K562 (cell line): ENCODE data around the gene ETHE1. TPM values are rescaled to one million over a fixed set of nuclear protein-coding genes. Genes with fewer than 3 reads are reported as not detected.
A peak's percentile ranks its signal among the peaks of the same experiment; 100 is the strongest.

ENCODE experiments used
- ATAC-seq: fragments of 200-7000 bp; cut with Tn5 transposase; 3 replicates; pipeline ENCODE4 v1.9.1; 2020; ENCODE audit warnings: moderate library complexity
- BruUV-seq: library from RNA; stranded (reverse); fragments of 400-500 nt; replicated peaks from 2 replicates; lab custom pipeline; 2021; lab: Mats Ljungman, UMichigan
- CTCF ChIA-PET: fragments of 300-600 bp; formaldehyde crosslinking; extraction: SDS; loops from one replicate; lab custom pipeline; 2021; ENCODE audit warnings: low intra/inter-chr PET ratio; lab: Yijun Ruan, JAX
- POLR2A ChIA-PET: fragments of 300-600, 350-650 bp; sonication (Branson Sonifier 250); formaldehyde crosslinking; extraction: SDS; loops from one replicate; lab custom pipeline; 2021; ENCODE audit warnings: antibody characterized with exemption, inconsistent platforms; lab: Yijun Ruan, JAX
- DNase-seq, 4 experiments: peaks; one replicate each; pipeline versions ENCODE4 v3.0.0 to v3.0.0-alpha.2; 2011 to 2018; ENCODE audit warnings: low spot score in 3 of 4, mixed read lengths in 3 of 4; ENCODE audit errors: extremely low read depth in 1 of 4
- FAIRE-seq: peaks from 2 replicates; lab custom pipeline; 2011; peaks lifted over from hg19 to GRCh38; lab: Jason Lieb, UNC
- H2AFZ ChIP-seq: 2 replicates; pipeline ENCODE4 v1.6.0; 2011; ENCODE audit warnings: low read depth, low read length, control low read depth, inconsistent platforms
- H3K27ac ChIP-seq: fragments of 200-600 bp; 3 replicates; pipeline ENCODE4 v1.8.0; 2011; ENCODE audit warnings: low read depth, mild to moderate bottlenecking, control low read depth, inconsistent platforms, low read length, moderate library complexity, mixed read lengths; ENCODE audit errors: extremely low read depth
- H3K27me3 ChIP-seq, 2 experiments: fragments of 300-600 bp in 1 of 2; 2 replicates in 1 of 2; 3 replicates in 1 of 2; pipeline versions ENCODE4 v1.6.0 to v1.8.0; 2011; ENCODE audit warnings: inconsistent platforms in 2 of 2, low read length in 2 of 2, mild to moderate bottlenecking in 1 of 2, mixed read lengths in 1 of 2, moderate library complexity in 1 of 2; ENCODE audit not compliant: control insufficient read depth in 2 of 2, insufficient read depth in 2 of 2
- H3K36me3 ChIP-seq: fragments of 300-600 bp; 3 replicates; pipeline ENCODE4 v1.8.0; 2011; ENCODE audit warnings: mild to moderate bottlenecking, low read length, inconsistent platforms; ENCODE audit not compliant: control insufficient read depth, insufficient read depth
- H3K4me1 ChIP-seq, 2 experiments: fragments of 200-600 bp in 1 of 2; replicated peaks in 1 of 2; 2 replicates in 1 of 2; 3 replicates in 1 of 2; pipeline versions ENCODE4 v1.5.1 to v1.8.0; 2011; ENCODE audit warnings: inconsistent platforms in 2 of 2, low read length in 2 of 2, mild to moderate bottlenecking in 1 of 2, mixed read lengths in 1 of 2, moderate library complexity in 1 of 2; ENCODE audit not compliant: control insufficient read depth in 2 of 2, insufficient read depth in 2 of 2
- H3K4me2 ChIP-seq: 2 replicates; pipeline ENCODE4 v1.6.1; 2011; ENCODE audit warnings: low read length, control low read depth, inconsistent platforms, mixed read lengths; ENCODE audit not compliant: insufficient read depth
- H3K4me3 ChIP-seq: fragments of 200-600 bp; sonication (generic), shearing (Covaris generic); 2 replicates; pipeline ENCODE4 v1.5.1; 2016; ENCODE audit warnings: control low read depth, inconsistent platforms
- H3K79me2 ChIP-seq: fragments of 200-600 bp; 3 replicates; pipeline ENCODE4 v1.8.0; 2011; ENCODE audit warnings: low read length, inconsistent platforms; ENCODE audit not compliant: control insufficient read depth, insufficient read depth
- H3K9ac ChIP-seq, 2 experiments: 2 replicates each; pipeline versions ENCODE4 v1.6.0 to v1.6.1; 2011; ENCODE audit warnings: low read depth in 2 of 2, low read length in 2 of 2, control low read depth in 1 of 2, inconsistent platforms in 1 of 2, mild to moderate bottlenecking in 1 of 2, mixed read lengths in 1 of 2; ENCODE audit not compliant: insufficient read depth in 1 of 2
- H3K9me1 ChIP-seq: one replicate; pipeline ENCODE4 v1.6.0; 2011; ENCODE audit warnings: inconsistent platforms, mild to moderate bottlenecking, low read length, moderate library complexity; ENCODE audit not compliant: control insufficient read depth, insufficient read depth
- H3K9me3 ChIP-seq: replicated peaks from 2 replicates; pipeline ENCODE4 v1.5.1; 2011; ENCODE audit warnings: low read depth, low read length, inconsistent platforms; ENCODE audit not compliant: control insufficient read depth, insufficient read depth
- H4K20me1 ChIP-seq: replicated peaks from 2 replicates; pipeline ENCODE4 v1.6.1; 2011; ENCODE audit warnings: low read length, inconsistent platforms, mixed read lengths; ENCODE audit not compliant: control insufficient read depth, insufficient read depth
- FOXA3 ChIP-seq, 2 experiments: fragments of 450-650 bp in 1 of 2; sonication (generic) in 1 of 2; formaldehyde crosslinking; IDR thresholded peaks in 1 of 2; conservative IDR thresholded peaks in 1 of 2; 2 replicates each; pipeline versions ENCODE4 v1.4.0 to v1.8.0; 2020 to 2022; ENCODE audit warnings: mild to moderate bottlenecking in 2 of 2, missing genetic modification reagents in 1 of 2
- MLX ChIP-seq, 2 experiments: fragments of 450-650 bp in 1 of 2; sonication (generic) in 1 of 2; formaldehyde crosslinking; conservative IDR thresholded peaks; 2 replicates each; pipeline versions ENCODE4 v1.4.0 to v1.8.1; 2020 to 2022; ENCODE audit warnings: mild to moderate bottlenecking in 1 of 2, missing genetic modification reagents in 1 of 2
- POLR2G ChIP-seq: fragments of 200-400 bp; formaldehyde crosslinking; IDR thresholded peaks from 2 replicates; pipeline ENCODE4 v1.6.1; 2017; ENCODE audit warnings: low read depth, mild to moderate bottlenecking, antibody characterized with exemption, low read length, moderate library complexity
- RBFOX2 ChIP-seq: fragments of 200-400 bp; formaldehyde crosslinking; IDR thresholded peaks from 2 replicates; pipeline ENCODE4 v1.6.1; 2017; ENCODE audit warnings: low read depth, mild to moderate bottlenecking, low read length, moderate library complexity
- RBM39 ChIP-seq: fragments of 200-400 bp; formaldehyde crosslinking; optimal IDR thresholded peaks from 2 replicates; pipeline ENCODE3; 2018; ENCODE audit warnings: low read depth, low read length
- ZBTB33 ChIP-seq: sonication (generic); formaldehyde crosslinking; IDR thresholded peaks from 2 replicates; pipeline ENCODE4 v1.8.1; 2023; ENCODE audit warnings: mild to moderate bottlenecking, missing genetic modification reagents
- ZNF407 ChIP-seq: fragments of 450-650 bp; IDR thresholded peaks from 2 replicates; pipeline ENCODE4 v1.6.1; 2016; ENCODE audit warnings: low read depth
- ZNF41 ChIP-seq: fragments of 250-450 bp; sonication (Bioruptor Pico); conservative IDR thresholded peaks from 2 replicates; pipeline ENCODE4 v1.4.0; 2020; ENCODE audit warnings: mild to moderate bottlenecking
- WGBS: fragments of 100-300 bp; shearing (Covaris generic); methylation state at CpG from one replicate; pipeline ENCODE4 v1.1.6; 2016; ENCODE audit warnings: low coverage, mixed read lengths; ENCODE audit not compliant: insufficient coverage; ENCODE audit errors: missing lambda C conversion rate; 5-methylcytosine and 5-hydroxymethylcytosine counted together
- in situ Hi-C: fragments of 300-500 bp; cut with MboI; formaldehyde crosslinking; loops from 4 replicates; pipeline ENCODE4 v1.15.0; 2018; ENCODE audit warnings: inconsistent platforms, mixed read lengths
- intact Hi-C: fragments of 100-400 bp; cut with micrococcal nuclease; formaldehyde crosslinking; loops from 2 replicates; pipeline ENCODE4 v1.14.2; 2022
- polyA plus RNA-seq, 8 experiments: library from polyadenylated mRNA; depleted of rRNA in 4 of 8; stranded (reverse) in 5 of 8; unstranded in 3 of 8; fragments of >200 nt; fragmentation: Nextera tagmentation in 2 of 8; fragmentation: Illumina TruSeq in 1 of 8; extraction: Ambion mirVana in 2 of 8; extraction: Trizol in 1 of 8; gene quantifications; 2 replicates each; pipeline versions ENCODE4 v1.2.1 to v1.2.3, GENCODE V29; 2011 to 2014; ENCODE audit warnings: inconsistent platforms in 1 of 8, missing spikeins in 1 of 8
- total RNA-seq, 7 experiments: library from RNA; depleted of rRNA in 6 of 7; stranded (reverse); fragments of >200 nt in 6 of 7; fragmentation: Illumina TruSeq in 2 of 7; extraction: Trizol in 2 of 7; gene quantifications; 2 replicates each; pipeline versions ENCODE4 v1.2.1 to v1.2.3, GENCODE V29; 2011 to 2021; ENCODE audit warnings: low replicate concordance in 1 of 7

ETHE1 gene
- total and polyA plus RNA-seq, 9 of the 15 experiments (the other 6 are each of a cell fraction or from before 2014, with no cell fraction given), result 2.9 to 21.0 (median 10.2) TPM

- ATAC-seq (no peak), DNase-seq (peak in 2 of 4 experiments; percentile 38 to 44), FAIRE-seq (no peak)
- CTCF ChIA-PET, result no interaction called here
- Histone ChIP-seq H3K79me2 (no peaks in the 10 kb centered on the region), H4K20me1 (no peaks in the 10 kb centered on the region), H3K9me3 (no peaks in the 10 kb centered on the region), H3K4me3 (no peak overlapping the region), H3K36me3 (no peaks in the 10 kb centered on the region), H3K9me1 (no peaks in the 10 kb centered on the region), H3K27ac (no peak overlapping the region), H3K4me1 (peaks cover 21 to 33% of the 10 kb centered on the region in 2 experiments), H2AFZ (no peak overlapping the region), H3K4me2 (no peak overlapping the region), H3K27me3 (no peaks in the 10 kb centered on the region), H3K9ac (no peak overlapping the region)
- intact Hi-C loops, result loop anchor here (5.0 kb wide), 2 partner anchors 40 to 55 kb away; no protein-coding TSS in a partner anchor
- TF ChIP-seq RBM39, result no peak
- peak; percentile 40 for TF ChIP-seq RBFOX2
- TF ChIP-seq ZNF407, result no peak
- no peak for TF ChIP-seq ZNF41 (CRISPR knock-in tag)
- peak; percentile 61 for TF ChIP-seq ZBTB33 (CRISPR knock-in tag)
- no peak for TF ChIP-seq FOXA3 (CRISPR knock-in tag; conservative IDR thresholded peaks at IDR 0.05 in 1 of 2, IDR thresholded peaks at IDR 0.05 in 1 of 2)
- 0 out of 2 replicates have a peak, but pooled peaks have one; percentile 17 for TF ChIP-seq POLR2G
- TF ChIP-seq MLX (CRISPR knock-in tag; conservative IDR thresholded peaks at IDR 0.05), result no peak
- in situ Hi-C loops, result no loop called here
- POLR2A ChIA-PET, result no interaction called here
- 87% methylated on average over 39 of the region's 43 CpGs for WGBS
- no TSS peak for BruUV-seq
Observed at GRCh38 chr19:43501661-43502418, 25.2 kb downstream of the ETHE1 start.
